Liver (tissue), 9 donors: ENCODE measurements around the gene ZC3H18. TPM values are rescaled to one million over a fixed set of nuclear protein-coding genes. Genes with fewer than 3 reads are reported as not detected.

Source experiments
- DNase-seq: peaks from one replicate; pipeline ENCODE4 v3.0.0-alpha.2; 2017; ENCODE audit warnings: low spot score
- H3K27ac ChIP-seq, 2 donors: one replicate each; pipeline ENCODE4 v1.7.0; 2013; ENCODE audit warnings: inconsistent platforms in 2 of 2, low read length in 2 of 2, control low read depth in 1 of 2, low read depth in 1 of 2, mild to moderate bottlenecking in 1 of 2
- H3K27me3 ChIP-seq, 4 donors: one replicate each; pipeline versions ENCODE4 v1.6.1 to v1.7.0; 2013; ENCODE audit warnings: low read length in 3 of 4, inconsistent platforms in 1 of 4, mild to moderate bottlenecking in 1 of 4, moderate library complexity in 1 of 4; ENCODE audit not compliant: control insufficient read depth in 4 of 4, insufficient read depth in 4 of 4
- H3K36me3 ChIP-seq, 4 donors: one replicate each; pipeline versions ENCODE4 v1.6.1 to v1.7.0; 2013; ENCODE audit warnings: low read length in 3 of 4, mild to moderate bottlenecking in 3 of 4, low read depth in 1 of 4, moderate library complexity in 1 of 4; ENCODE audit not compliant: control insufficient read depth in 4 of 4, insufficient read depth in 3 of 4
- H3K4me1 ChIP-seq, 4 donors: one replicate each; pipeline versions ENCODE4 v1.6.1 to v1.7.0; 2013; ENCODE audit warnings: low read length in 3 of 4, mild to moderate bottlenecking in 3 of 4, moderate library complexity in 1 of 4; ENCODE audit not compliant: control insufficient read depth in 4 of 4, insufficient read depth in 4 of 4
- H3K4me3 ChIP-seq, 3 donors: one replicate each; pipeline versions ENCODE4 v1.6.1 to v1.7.0; 2013; ENCODE audit warnings: low read length in 3 of 3, control low read depth in 1 of 3, low read depth in 1 of 3, mild to moderate bottlenecking in 1 of 3
- H3K9ac ChIP-seq, 2 donors: one replicate each; pipeline ENCODE4 v1.7.0; 2013; ENCODE audit warnings: low read length in 2 of 2, mild to moderate bottlenecking in 2 of 2, moderate library complexity in 2 of 2, control low read depth in 1 of 2, low read depth in 1 of 2
- H3K9me3 ChIP-seq, 4 donors: one replicate each; pipeline versions ENCODE4 v1.6.1 to v1.7.0; 2013; ENCODE audit warnings: low read length in 3 of 4; ENCODE audit not compliant: control insufficient read depth in 4 of 4
- ATF3 ChIP-seq: IDR thresholded peaks from 2 replicates; pipeline ENCODE4 v1.6.1; 2016; ENCODE audit warnings: antibody characterized with exemption
- CTCF ChIP-seq: fragments of 150-350 bp; IDR thresholded peaks from 2 replicates; pipeline ENCODE4 v1.5.1; 2017; ENCODE audit warnings: improper control_type of control experiment, low read depth, low read length; ENCODE audit not compliant: missing input control
- EGR1 ChIP-seq, 2 donors: IDR thresholded peaks; 2 replicates each; pipeline ENCODE4 v1.6.1; 2016 to 2018; ENCODE audit warnings: antibody characterized with exemption in 2 of 2, low read depth in 2 of 2
- FOXA1 ChIP-seq: IDR thresholded peaks from 2 replicates; pipeline ENCODE4 v1.6.1; 2016; ENCODE audit warnings: antibody characterized with exemption
- FOXA2 ChIP-seq: IDR thresholded peaks from 2 replicates; pipeline ENCODE4 v1.6.1; 2016; ENCODE audit warnings: antibody characterized with exemption
- GABPA ChIP-seq, 2 donors: IDR thresholded peaks in 1 of 2; conservative IDR thresholded peaks in 1 of 2; 2 replicates each; pipeline ENCODE4 v1.6.1; 2016; ENCODE audit warnings: antibody characterized with exemption in 2 of 2, mild to moderate bottlenecking in 1 of 2, moderate library complexity in 1 of 2
- HNF4A ChIP-seq, 2 donors: conservative IDR thresholded peaks; 2 replicates each; pipeline ENCODE4 v1.6.1; 2016; ENCODE audit warnings: antibody characterized with exemption in 2 of 2, mild to moderate bottlenecking in 2 of 2
- HNF4G ChIP-seq: IDR thresholded peaks from 2 replicates; pipeline ENCODE4 v1.6.1; 2016; ENCODE audit warnings: antibody characterized with exemption
- JUND ChIP-seq, 2 donors: IDR thresholded peaks; 2 replicates each; pipeline ENCODE4 v1.6.1; 2016; ENCODE audit warnings: antibody characterized with exemption in 2 of 2
- MAX ChIP-seq: IDR thresholded peaks from 2 replicates; pipeline ENCODE4 v1.6.1; 2016; ENCODE audit warnings: antibody characterized with exemption
- NR2F2 ChIP-seq: IDR thresholded peaks from 2 replicates; pipeline ENCODE4 v1.6.1; 2016; ENCODE audit warnings: antibody characterized with exemption
- RAD21 ChIP-seq, 2 donors: IDR thresholded peaks; 2 replicates each; pipeline ENCODE4 v1.6.1; 2016; ENCODE audit warnings: antibody characterized with exemption in 2 of 2, mild to moderate bottlenecking in 2 of 2
- RXRA ChIP-seq, 2 donors: IDR thresholded peaks; 2 replicates each; pipeline ENCODE4 v1.6.1; 2017 to 2018; ENCODE audit warnings: antibody characterized with exemption in 2 of 2, mild to moderate bottlenecking in 1 of 2
- SP1 ChIP-seq: IDR thresholded peaks from 2 replicates; pipeline ENCODE4 v1.6.1; 2018; ENCODE audit warnings: antibody characterized with exemption, mild to moderate bottlenecking
- TAF1 ChIP-seq: conservative IDR thresholded peaks from 2 replicates; pipeline ENCODE4 v1.6.1; 2016; ENCODE audit warnings: antibody characterized with exemption, mild to moderate bottlenecking
- YY1 ChIP-seq: IDR thresholded peaks from 2 replicates; pipeline ENCODE4 v1.6.1; 2016; ENCODE audit warnings: antibody characterized with exemption, mild to moderate bottlenecking
- WGBS: extraction: QIAGEN DNeasy Blood & Tissue Kit; methylation state at CpG from one replicate; pipeline ENCODE4 v1.1.7; 2013; 5-methylcytosine and 5-hydroxymethylcytosine counted together
- polyA plus RNA-seq, 2 donors: library from polyadenylated mRNA; stranded (reverse) in 1 of 2; unstranded in 1 of 2; fragments of 200-250 nt in 1 of 2; fragments of >200 nt in 1 of 2; fragmentation: Nextera tagmentation in 1 of 2; extraction: Ambion mirVana in 1 of 2; gene quantifications; one replicate each; pipeline versions ENCODE4 v1.2.1 to v1.2.3, GENCODE V29; 2013 to 2015
- total RNA-seq, 2 donors: library from RNA; depleted of rRNA; stranded (reverse); fragments of >200 nt; gene quantifications; one replicate each; pipeline ENCODE4 v1.2.3, GENCODE V29; 2014
- TF ChIP-seq, protein P1 (sequence below): IDR thresholded peaks from 2 replicates; pipeline ENCODE4 v1.6.1; 2016; ENCODE audit warnings: antibody characterized with exemption
- donor health status: healthy.
- donor health status: healthy.
- donor health status: healthy.
- donor health status: healthy.
- donor health status: healthy.

ZC3H18 gene
- total and polyA plus RNA-seq, 4 donors, result 10.2 to 10.9 (median 10.5) TPM

DNA sequence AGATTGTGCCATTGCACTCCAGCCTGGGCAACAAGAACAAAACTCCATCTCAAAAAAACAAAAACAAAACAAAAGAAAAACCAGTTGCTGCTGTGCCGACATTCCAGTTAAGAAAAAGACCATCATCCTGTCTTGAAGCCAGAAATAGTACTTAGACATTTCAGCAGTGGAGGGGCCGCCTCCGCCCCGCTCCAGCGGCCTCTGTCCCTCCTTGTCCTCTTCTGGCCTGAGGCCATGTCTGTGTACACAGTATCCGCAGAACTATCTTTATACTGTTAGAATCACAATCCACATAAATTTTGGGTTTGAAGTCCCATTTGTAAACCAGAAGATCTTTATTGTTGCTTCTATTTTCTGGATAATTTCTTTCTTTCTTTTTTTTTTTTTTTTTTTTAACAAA is 24.9 kb downstream of the ZC3H18 start:
- H3K27ac ChIP-seq, result no peak overlapping the region
- 89% methylated on average over 6 of the region's 6 CpGs for WGBS
- peaks cover 0 to 22% (median 14%) of the 10 kb centered on the region in 4 donors for H3K4me1 ChIP-seq
- H3K9ac ChIP-seq, result no peak overlapping the region
- H3K27me3 ChIP-seq, result no peaks in the 10 kb centered on the region
- no peak for DNase-seq
- H3K4me3 ChIP-seq, result no peak overlapping the region
- H3K36me3 ChIP-seq, result peaks cover 4 to 10% (median 9%) of the 10 kb centered on the region in 4 donors
- H3K9me3 ChIP-seq, result no peaks in the 10 kb centered on the region
- TF ChIP-seq JUND (IDR thresholded peaks at IDR 0.05) (no peak), YY1 (no peak), FOXA2 (no peak), TAF1 (no peak), NR2F2 (no peak), HNF4A (conservative IDR thresholded peaks at IDR 0.05) (no peak)

DNA sequence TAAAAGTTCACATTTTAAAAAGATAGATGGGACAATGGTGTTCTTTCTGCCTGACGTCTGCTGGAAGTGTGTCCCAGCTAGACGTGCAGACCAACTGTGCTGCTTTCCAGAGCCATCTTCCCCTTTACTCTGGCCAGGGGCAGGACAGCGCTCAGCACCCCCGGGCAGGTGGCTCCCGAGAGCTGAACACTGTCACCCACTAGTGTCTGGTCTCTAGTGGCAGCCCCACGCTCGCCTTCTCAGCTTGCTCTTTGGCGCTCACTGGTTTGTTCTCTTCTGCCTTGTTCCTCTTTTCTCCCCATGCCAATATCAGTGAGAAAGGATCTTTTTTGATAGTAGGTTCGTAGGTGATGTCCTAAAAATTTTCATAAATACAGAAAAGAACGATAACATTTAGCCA is 25.7 kb downstream of the ZC3H18 start:
- Histone ChIP-seq H3K4me1 (peaks cover 0 to 28% (median 19%) of the 10 kb centered on the region in 4 donors), H3K4me3 (no peak overlapping the region), H3K9me3 (no peaks in the 10 kb centered on the region), H3K36me3 (peaks cover 4 to 13% (median 11%) of the 10 kb centered on the region in 4 donors), H3K9ac (no peak overlapping the region), H3K27me3 (no peaks in the 10 kb centered on the region), H3K27ac (no peak overlapping the region)
- 93% methylated on average over 10 of the region's 10 CpGs for WGBS
- no peak for DNase-seq
- TF ChIP-seq, protein P1, sequence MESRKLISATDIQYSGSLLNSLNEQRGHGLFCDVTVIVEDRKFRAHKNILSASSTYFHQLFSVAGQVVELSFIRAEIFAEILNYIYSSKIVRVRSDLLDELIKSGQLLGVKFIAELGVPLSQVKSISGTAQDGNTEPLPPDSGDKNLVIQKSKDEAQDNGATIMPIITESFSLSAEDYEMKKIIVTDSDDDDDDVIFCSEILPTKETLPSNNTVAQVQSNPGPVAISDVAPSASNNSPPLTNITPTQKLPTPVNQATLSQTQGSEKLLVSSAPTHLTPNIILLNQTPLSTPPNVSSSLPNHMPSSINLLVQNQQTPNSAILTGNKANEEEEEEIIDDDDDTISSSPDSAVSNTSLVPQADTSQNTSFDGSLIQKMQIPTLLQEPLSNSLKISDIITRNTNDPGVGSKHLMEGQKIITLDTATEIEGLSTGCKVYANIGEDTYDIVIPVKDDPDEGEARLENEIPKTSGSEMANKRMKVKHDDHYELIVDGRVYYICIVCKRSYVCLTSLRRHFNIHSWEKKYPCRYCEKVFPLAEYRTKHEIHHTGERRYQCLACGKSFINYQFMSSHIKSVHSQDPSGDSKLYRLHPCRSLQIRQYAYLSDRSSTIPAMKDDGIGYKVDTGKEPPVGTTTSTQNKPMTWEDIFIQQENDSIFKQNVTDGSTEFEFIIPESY, result no peak
- TF ChIP-seq YY1 (no peak), NR2F2 (no peak), HNF4G (no peak), CTCF (no peak), GABPA (IDR thresholded peaks at IDR 0.05 in 1 of 2, conservative IDR thresholded peaks at IDR 0.05 in 1 of 2) (no peak), ATF3 (no peak), FOXA1 (no peak), MAX (no peak), RXRA (IDR thresholded peaks at IDR 0.05) (no peak), HNF4A (conservative IDR thresholded peaks at IDR 0.05) (no peak), TAF1 (no peak), SP1 (no peak), FOXA2 (no peak), EGR1 (IDR thresholded peaks at IDR 0.05; ENCODE audit: low read depth in 2 of 2) (no peak), RAD21 (IDR thresholded peaks at IDR 0.05) (no peak), JUND (IDR thresholded peaks at IDR 0.05) (no peak)
